ENCODE results near the gene PAX5. TPM values are rescaled to one million over a fixed set of nuclear protein-coding genes. Genes with fewer than 3 reads are reported as not detected.
"Not testable (repeated sequence)": the region's sequence is repeated elsewhere in the genome, so short reads cannot be mapped to it uniquely, and the experiment has no call there.

Gene PAX5
- total and polyA plus RNA-seq, 2 of the 13 experiments (the other 11 are each of a cell fraction or from before 2014, with no cell fraction given), result not detected

- TF ChIP-seq AKAP8 (CRISPR knock-in tag; IDR thresholded peaks at IDR 0.05) (no peak), ONECUT2 (CRISPR knock-in tag; IDR thresholded peaks at IDR 0.05) (no peak), ZSCAN29 (CRISPR knock-in tag; conservative IDR thresholded peaks at IDR 0.05) (no peak), GPBP1L1 (CRISPR knock-in tag; IDR thresholded peaks at IDR 0.05) (no peak)
- TF ChIP-seq, protein P1, sequence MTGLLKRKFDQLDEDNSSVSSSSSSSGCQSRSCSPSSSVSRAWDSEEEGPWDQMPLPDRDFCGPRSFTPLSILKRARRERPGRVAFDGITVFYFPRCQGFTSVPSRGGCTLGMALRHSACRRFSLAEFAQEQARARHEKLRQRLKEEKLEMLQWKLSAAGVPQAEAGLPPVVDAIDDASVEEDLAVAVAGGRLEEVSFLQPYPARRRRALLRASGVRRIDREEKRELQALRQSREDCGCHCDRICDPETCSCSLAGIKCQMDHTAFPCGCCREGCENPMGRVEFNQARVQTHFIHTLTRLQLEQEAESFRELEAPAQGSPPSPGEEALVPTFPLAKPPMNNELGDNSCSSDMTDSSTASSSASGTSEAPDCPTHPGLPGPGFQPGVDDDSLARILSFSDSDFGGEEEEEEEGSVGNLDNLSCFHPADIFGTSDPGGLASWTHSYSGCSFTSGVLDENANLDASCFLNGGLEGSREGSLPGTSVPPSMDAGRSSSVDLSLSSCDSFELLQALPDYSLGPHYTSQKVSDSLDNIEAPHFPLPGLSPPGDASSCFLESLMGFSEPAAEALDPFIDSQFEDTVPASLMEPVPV (CRISPR knock-in tag; IDR thresholded peaks at IDR 0.05), result no peak
Observed at GRCh38 chr9:37082214-37082765, 48.2 kb upstream of the PAX5 start (continued).

DNA sequence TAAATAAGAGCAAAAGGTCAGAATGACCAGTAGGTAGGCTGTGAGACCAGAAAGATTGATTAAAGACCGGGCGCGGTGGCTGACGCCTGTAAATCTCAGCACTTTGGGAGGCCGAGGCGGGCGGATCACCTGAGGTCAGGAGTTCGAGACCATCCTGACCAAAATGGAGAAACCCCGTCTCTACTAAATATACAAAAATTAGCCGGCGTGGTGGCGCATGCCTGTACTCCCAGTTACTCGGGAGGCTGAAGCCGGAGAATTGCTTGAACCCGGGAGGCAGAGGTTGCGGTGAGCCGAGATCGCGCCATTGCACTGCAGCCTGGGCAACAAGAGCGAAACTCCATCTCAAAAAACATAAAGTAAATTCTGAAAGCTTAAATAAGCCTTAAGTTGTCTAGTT is 47.4 kb upstream of the PAX5 start:
- TF ChIP-seq, protein P2, sequence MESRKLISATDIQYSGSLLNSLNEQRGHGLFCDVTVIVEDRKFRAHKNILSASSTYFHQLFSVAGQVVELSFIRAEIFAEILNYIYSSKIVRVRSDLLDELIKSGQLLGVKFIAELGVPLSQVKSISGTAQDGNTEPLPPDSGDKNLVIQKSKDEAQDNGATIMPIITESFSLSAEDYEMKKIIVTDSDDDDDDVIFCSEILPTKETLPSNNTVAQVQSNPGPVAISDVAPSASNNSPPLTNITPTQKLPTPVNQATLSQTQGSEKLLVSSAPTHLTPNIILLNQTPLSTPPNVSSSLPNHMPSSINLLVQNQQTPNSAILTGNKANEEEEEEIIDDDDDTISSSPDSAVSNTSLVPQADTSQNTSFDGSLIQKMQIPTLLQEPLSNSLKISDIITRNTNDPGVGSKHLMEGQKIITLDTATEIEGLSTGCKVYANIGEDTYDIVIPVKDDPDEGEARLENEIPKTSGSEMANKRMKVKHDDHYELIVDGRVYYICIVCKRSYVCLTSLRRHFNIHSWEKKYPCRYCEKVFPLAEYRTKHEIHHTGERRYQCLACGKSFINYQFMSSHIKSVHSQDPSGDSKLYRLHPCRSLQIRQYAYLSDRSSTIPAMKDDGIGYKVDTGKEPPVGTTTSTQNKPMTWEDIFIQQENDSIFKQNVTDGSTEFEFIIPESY (CRISPR knock-in tag; IDR thresholded peaks at IDR 0.05), result 0 out of 2 replicates have a peak, but pooled peaks have one; percentile 26
- TF ChIP-seq ZNF460 (CRISPR knock-in tag; IDR thresholded peaks at IDR 0.05; ENCODE audit: borderline replicate concordance), result peak; percentile 40; the same call in 1 of the 2 replicates
- H3K9ac ChIP-seq (ENCODE audit: insufficient read depth, low read depth, low read length); in situ Hi-C loops (cut with HindIII; ENCODE audit: extremely low pct_ligation_motif_present, low pct_unique_long_range_greater_than_20kb); H3K9me3 ChIP-seq (ENCODE audit: low read length); H3K27ac ChIP-seq (ENCODE audit: extremely low read length, insufficient read depth, low read length); CTCF ChIA-PET (ENCODE audit: low intra/inter-chr PET ratio, low total read pairs); H4K20me1 ChIP-seq (ENCODE audit: insufficient read depth, low read length); DNase-seq (ENCODE audit: low spot score); H3K36me3 ChIP-seq (replicated peaks in 1 of 2; ENCODE audit: control insufficient read depth in 1 of 2, insufficient read depth in 2 of 2, low read length in 2 of 2); FAIRE-seq; H2AFZ ChIP-seq (ENCODE audit: low read length); BruUV-seq (replicated peaks); H3K27me3 ChIP-seq (ENCODE audit: control insufficient read depth in 1 of 2, insufficient read depth in 2 of 2, low read length in 2 of 2); ATAC-seq; intact Hi-C loops (cut with micrococcal nuclease; ENCODE audit: unreplicated experiment): not testable (repeated sequence)
- Histone ChIP-seq H3K4me3 (replicated peaks in 1 of 3; ENCODE audit: insufficient read depth in 1 of 3, low read depth in 2 of 3, low read length in 3 of 3) (peak overlapping the region in 2 of 3 experiments; percentile 78 to 87; a peak in 2 of 6 replicates), H3K4me2 (ENCODE audit: low read depth, low read length) (peak overlapping the region; percentile 65), H3K4me1 (ENCODE audit: insufficient read depth, low read length) (peaks cover 41% of the 10 kb centered on the region), H3K79me2 (ENCODE audit: insufficient read depth, low read length) (peaks cover 41% of the 10 kb centered on the region)
- 97% methylated on average over 20 of the region's 20 CpGs for WGBS (ENCODE audit: low lambda C conversion rate)
- POLR2A ChIA-PET, result interaction anchor here (3.0 kb wide), 1 partner anchor 39 kb away, joined by 34 read pairs; the partner anchor contains the start of gene ZCCHC7

All from HepG2 (cell line).